ENCODE results near the gene BEND7. TPM values are rescaled to one million over a fixed set of nuclear protein-coding genes. Genes with fewer than 3 reads are reported as not detected.

BEND7 gene
- total and polyA plus RNA-seq, 2 of the 8 experiments (the other 6 are each of a cell fraction or from before 2014, with no cell fraction given), result 1.9 to 8.2 TPM

DNA sequence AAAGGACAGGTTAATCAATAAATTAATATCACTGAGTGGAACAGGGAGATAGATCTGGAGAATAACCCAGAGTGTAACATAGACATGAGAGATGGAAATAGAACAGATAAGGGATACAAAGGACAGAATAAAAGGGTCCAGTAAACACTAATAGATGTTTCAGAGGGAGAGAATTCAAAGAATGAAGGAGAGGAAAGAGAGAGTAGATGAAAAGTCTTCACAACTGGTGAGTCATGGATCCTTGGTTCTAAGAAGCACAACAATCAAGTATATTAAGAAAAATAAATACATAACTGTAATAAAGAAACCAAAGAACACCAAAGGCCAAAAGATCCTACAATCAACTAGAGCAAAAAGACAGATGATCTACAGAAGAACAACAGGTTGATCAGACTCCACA, 66.3 kb downstream of the BEND7 start:
- Histone ChIP-seq H4K91ac (replicated peaks; ENCODE audit: insufficient read length, low read length) (no peak overlapping the region), H4K20me1 (replicated peaks in 1 of 2; ENCODE audit: control insufficient read depth in 1 of 2, insufficient read depth in 2 of 2, low read length in 2 of 2) (no peaks in the 10 kb centered on the region), H2AFZ (ENCODE audit: low read length) (no peak overlapping the region), H3K23me2 (ENCODE audit: low read depth, low read length) (no peaks in the 10 kb centered on the region), H3K4me3 (ENCODE audit: extremely low read depth in 1 of 4, insufficient read depth in 2 of 4, low read depth in 3 of 4, low read length in 4 of 4) (no peak overlapping the region), H2BK15ac (ENCODE audit: low read length) (no peak overlapping the region), H3K79me1 (ENCODE audit: low read depth, low read length) (no peaks in the 10 kb centered on the region), H3K4me2 (ENCODE audit: insufficient read depth in 1 of 2, low read depth in 2 of 2, low read length in 2 of 2) (no peak overlapping the region), H3K36me3 (ENCODE audit: control insufficient read depth in 2 of 4, insufficient read depth in 4 of 4, low read length in 3 of 4) (no peaks in the 10 kb centered on the region), H2BK20ac (ENCODE audit: low read length) (no peak overlapping the region), H3K4me1 (replicated peaks in 1 of 4; ENCODE audit: control insufficient read depth in 3 of 4, insufficient read depth in 4 of 4, low read length in 3 of 4) (no peaks in the 10 kb centered on the region), H3K27me3 (replicated peaks in 1 of 4; ENCODE audit: control insufficient read depth in 3 of 4, extremely low read depth in 1 of 4, insufficient read depth in 3 of 4, low read length in 3 of 4) (no peaks in the 10 kb centered on the region), H3K79me2 (ENCODE audit: control insufficient read depth in 1 of 2, insufficient read depth in 2 of 2, low read length in 2 of 2) (no peaks in the 10 kb centered on the region), H2BK5ac (ENCODE audit: low read depth, low read length) (no peak overlapping the region), H3K18ac (ENCODE audit: extremely low read depth, low read length) (no peak overlapping the region), H3K4ac (replicated peaks; ENCODE audit: insufficient read length, low read depth, low read length) (no peak overlapping the region), H3K14ac (ENCODE audit: insufficient read length) (no peak overlapping the region), H4K8ac (ENCODE audit: extremely low read depth, insufficient read depth, low read length) (no peak overlapping the region), H3K27ac (ENCODE audit: low read depth, low read length) (no peak overlapping the region), H3K9me3 (ENCODE audit: insufficient read depth in 2 of 2, low read depth in 1 of 2, low read length in 1 of 2) (no peaks in the 10 kb centered on the region), H3K9ac (replicated peaks in 1 of 4; ENCODE audit: extremely low read depth in 1 of 4, low read depth in 3 of 4, low read length in 3 of 4) (no peak overlapping the region), H2BK12ac (ENCODE audit: low read depth, low read length) (no peak overlapping the region), H3K23ac (ENCODE audit: insufficient read length) (no peak overlapping the region), H2AK5ac (ENCODE audit: low read depth, low read length) (no peak overlapping the region), H2BK120ac (replicated peaks; ENCODE audit: low read depth, low read length) (no peak overlapping the region), H4K5ac (ENCODE audit: insufficient read length, low read depth, low read length) (no peak overlapping the region), H3K56ac (replicated peaks; ENCODE audit: insufficient read length, low read depth, low read length) (no peak overlapping the region)
- TF ChIP-seq SP2 (IDR thresholded peaks at IDR 0.05; ENCODE audit: low read length) (no peak), HDAC6 (IDR thresholded peaks at IDR 0.05; ENCODE audit: low read depth, low read length) (no peak)
- FAIRE-seq (no peak), DNase-seq (ENCODE audit: low read depth in 1 of 2, low spot score in 2 of 2) (no peak)
- ChIA-PET CTCF (ENCODE audit: partially characterized antibody) (interaction anchor here (11.4 kb wide), 1 partner anchor 22 kb away, joined by 72 read pairs; no protein-coding TSS in a partner anchor), POLR2A (ENCODE audit: partially characterized antibody) (no interaction called here)
